ENCODE data around the gene CFAP100. TPM values are rescaled to one million over a fixed set of nuclear protein-coding genes. Genes with fewer than 3 reads are reported as not detected.

CFAP100 gene
- total and polyA plus RNA-seq, 2 of the 4 experiments (the other 2 are of a cell fraction): not detected

GRCh38 chr3:126449621-126450051 lies 54.9 kb downstream of the CFAP100 start:
- ATAC-seq (ENCODE audit: low read depth): no peak
- CTCF ChIA-PET: no interaction called here
- peaks cover 11% of the 10 kb centered on the region; the same call in 1 of the 2 replicates for H4K20me1 ChIP-seq (ENCODE audit: insufficient read depth, low read length)
- H3K79me1 ChIP-seq (ENCODE audit: low read depth in 1 of 2, low read length in 2 of 2): peaks cover 3 to 10% of the 10 kb centered on the region in 2 experiments; a peak in 3 of 4 replicates
- peaks cover 11% of the 10 kb centered on the region for H3K36me3 ChIP-seq (ENCODE audit: control insufficient read depth, insufficient read depth, low read length)
- H3K9ac ChIP-seq (ENCODE audit: low read depth, low read length): no peak overlapping the region
- no peak overlapping the region for H4K5ac ChIP-seq (ENCODE audit: low read depth, low read length)
- POLR2A ChIA-PET (ENCODE audit: unreplicated experiment): no interaction called here
- no peak overlapping the region for H3K27ac ChIP-seq (ENCODE audit: insufficient read depth, low read length)
- BruUV-seq (replicated peaks): no TSS peak
- no peak for TF ChIP-seq ELK1 (IDR thresholded peaks at IDR 0.05; ENCODE audit: borderline replicate concordance, low read depth, low read length)
- TF ChIP-seq RCOR1 (IDR thresholded peaks at IDR 0.05; ENCODE audit: insufficient replicate concordance, low read length): no peak
- TF ChIP-seq RFX5 (IDR thresholded peaks at IDR 0.05; ENCODE audit: low read depth, low read length): no peak
- no peak for TF ChIP-seq MXI1 (IDR thresholded peaks at IDR 0.05; ENCODE audit: borderline replicate concordance, low read depth, low read length)
- no peak for TF ChIP-seq NFE2L2 (IDR thresholded peaks at IDR 0.05; ENCODE audit: low read depth, low read length)
- TF ChIP-seq USF2 (IDR thresholded peaks at IDR 0.05; ENCODE audit: low read depth, low read length): no peak
- TF ChIP-seq CHD1 (IDR thresholded peaks at IDR 0.05; ENCODE audit: low read depth, low read length): no peak
- no peak for TF ChIP-seq RAD21 (IDR thresholded peaks at IDR 0.05; ENCODE audit: low read length)
- TF ChIP-seq MAFK (IDR thresholded peaks at IDR 0.05; ENCODE audit: low read depth, low read length): no peak
- no peak for TF ChIP-seq SMC3 (IDR thresholded peaks at IDR 0.05; ENCODE audit: low read depth, low read length)
- TF ChIP-seq CTCF (conservative IDR thresholded peaks at IDR 0.05; ENCODE audit: low read depth, low read length): no peak
- no peak for TF ChIP-seq MAZ (IDR thresholded peaks at IDR 0.05; ENCODE audit: borderline replicate concordance, low read depth, low read length)
- no peak for TF ChIP-seq FOS (IDR thresholded peaks at IDR 0.05; ENCODE audit: low read depth, low read length)
- no peak for TF ChIP-seq BHLHE40 (IDR thresholded peaks at IDR 0.05; ENCODE audit: low read depth, low read length)
- no peak for TF ChIP-seq CEBPB (IDR thresholded peaks at IDR 0.05; ENCODE audit: low read depth, low read length)
- no peak for TF ChIP-seq POLR2A (IDR thresholded peaks at IDR 0.05; ENCODE audit: low read depth, low read length)
- H3K4ac ChIP-seq (ENCODE audit: low read depth, low read length): no peak overlapping the region
- no peak overlapping the region for H3K56ac ChIP-seq (ENCODE audit: extremely low read depth, insufficient read depth, low read length)
- H3K27me3 ChIP-seq (ENCODE audit: control insufficient read depth, insufficient read depth, low read length): no peaks in the 10 kb centered on the region
- no peak overlapping the region for H2AFZ ChIP-seq (replicated peaks; ENCODE audit: low read length, poor library complexity)
- no peak overlapping the region for H3K18ac ChIP-seq (ENCODE audit: low read depth, low read length)
- H3K14ac ChIP-seq (replicated peaks; ENCODE audit: low read depth, low read length): no peak overlapping the region
- no peak overlapping the region for H2BK120ac ChIP-seq (ENCODE audit: low read depth, low read length)
- WGBS, 2 experiments (ENCODE audit: extremely low coverage in 2 of 2, insufficient read length in 1 of 2): 91% methylated on average over 9 of the region's 11 CpGs; no CpG with 5 or more reads in 1 of the 2 experiments
- in situ Hi-C loops (cut with MboI; ENCODE audit: low sequenced_read_pairs): no loop called here
- no peak overlapping the region for H2BK20ac ChIP-seq (ENCODE audit: low read depth, low read length)
- no peaks in the 10 kb centered on the region for H3K9me3 ChIP-seq (ENCODE audit: control insufficient read depth, insufficient read depth, low read length)
- dilution Hi-C loops (cut with HindIII; ENCODE audit: low sequenced_read_pairs, unreplicated experiment): no loop called here
- no peak overlapping the region for H2BK5ac ChIP-seq (ENCODE audit: low read depth, low read length, poor library complexity, severe bottlenecking)
- no peak overlapping the region for H3K4me2 ChIP-seq (ENCODE audit: low read depth, low read length)
- H3K23ac ChIP-seq (ENCODE audit: low read depth, low read length): no peak overlapping the region
- H4K8ac ChIP-seq (ENCODE audit: low read depth in 2 of 2, low read length in 2 of 2): no peak overlapping the region
- no peak overlapping the region for H3K4me3 ChIP-seq (ENCODE audit: insufficient read depth, low read depth, low read length)
- H2BK15ac ChIP-seq (ENCODE audit: low read depth, low read length): no peak overlapping the region
- DNase-seq: no peak
- H3K9me1 ChIP-seq (ENCODE audit: insufficient read depth, low read length): peaks cover 19% of the 10 kb centered on the region; the same call in 1 of the 2 replicates
- peaks cover 9% of the 10 kb centered on the region for H3K4me1 ChIP-seq (ENCODE audit: control insufficient read depth, insufficient read depth, low read length)
- no peak overlapping the region for H4K91ac ChIP-seq (ENCODE audit: insufficient read depth, low read depth, low read length)
- H2AK9ac ChIP-seq (replicated peaks; ENCODE audit: low read depth, low read length, poor library complexity): no peak overlapping the region
- H2AK5ac ChIP-seq (ENCODE audit: low read depth, low read length): no peak overlapping the region
- intact Hi-C loops (cut with micrococcal nuclease): no loop called here
